Urinary bladder (tissue), 4 donors: ENCODE measurements around the gene SART3. TPM values are rescaled to one million over a fixed set of nuclear protein-coding genes. Genes with fewer than 3 reads are reported as not detected.
"Not testable (repeated sequence)": the region's sequence is repeated elsewhere in the genome, so short reads cannot be mapped to it uniquely, and the experiment has no call there.

Source experiments
- DNase-seq: peaks from one replicate; pipeline ENCODE4 v3.0.0-alpha.2; 2015; ENCODE audit errors: extremely low spot score
- H3K27ac ChIP-seq: one replicate; pipeline ENCODE4 v1.5.1; 2013; ENCODE audit warnings: low read depth, mild to moderate bottlenecking, moderate library complexity
- H3K36me3 ChIP-seq: one replicate; pipeline ENCODE4 v1.6.1; 2013; ENCODE audit warnings: mild to moderate bottlenecking, moderate library complexity; ENCODE audit not compliant: insufficient read depth
- H3K4me1 ChIP-seq: one replicate; pipeline ENCODE4 v1.6.1; 2013; ENCODE audit warnings: mild to moderate bottlenecking, moderate library complexity; ENCODE audit not compliant: insufficient read depth
- H3K4me3 ChIP-seq: one replicate; pipeline ENCODE4 v1.5.1; 2013; ENCODE audit warnings: low read depth, low read length
- WGBS: extraction: QIAGEN DNeasy Blood & Tissue Kit; methylation state at CpG from one replicate; pipeline ENCODE4 v1.1.7; 2013; 5-methylcytosine and 5-hydroxymethylcytosine counted together
- polyA plus RNA-seq: library from polyadenylated mRNA; stranded (reverse); fragments of 200-250 nt; gene quantifications from one replicate; pipeline ENCODE4 v1.2.3, GENCODE V29; 2013
- total RNA-seq: library from RNA; depleted of rRNA; stranded (reverse); fragments of >200 nt; gene quantifications from one replicate; pipeline ENCODE4 v1.2.3, GENCODE V29; 2014
- donor health status: healthy with polysubstance abuse.
- donor health status: healthy.

SART3 gene
- total and polyA plus RNA-seq, 2 donors = 29.3 to 60.9 TPM

GRCh38 chr12:108509806-108510205, 51.2 kb downstream of the SART3 start:
- H3K27ac ChIP-seq = no peak overlapping the region
- 85% methylated on average over 1 of the region's 1 CpG for WGBS
- H3K36me3 ChIP-seq = no peaks in the 10 kb centered on the region
- no peaks in the 10 kb centered on the region for H3K4me1 ChIP-seq
- H3K4me3 ChIP-seq = no peak overlapping the region
- DNase-seq = no peak

- Histone ChIP-seq H3K36me3 (no peaks in the 10 kb centered on the region), H3K4me1 (no peaks in the 10 kb centered on the region), H3K27ac (no peak overlapping the region), H3K4me3 (no peak overlapping the region)
- DNase-seq = no peak
- 59% methylated on average over 3 of the region's 3 CpGs for WGBS
These were observed 52.9 kb downstream of the SART3 start for GRCh38 chr12:108507971-108508642.

GRCh38 chr12:108505129-108505528, 55.8 kb downstream of the SART3 start:
- Histone ChIP-seq H3K4me1 (no peaks in the 10 kb centered on the region), H3K27ac (no peak overlapping the region), H3K36me3 (no peaks in the 10 kb centered on the region), H3K4me3 (no peak overlapping the region)
- WGBS = 61% methylated on average over 7 of the region's 7 CpGs
- DNase-seq = no peak

- WGBS = 75% methylated on average over 2 of the region's 2 CpGs
- DNase-seq = no peak
- Histone ChIP-seq H3K4me1 (no peaks in the 10 kb centered on the region), H3K36me3 (no peaks in the 10 kb centered on the region), H3K27ac (no peak overlapping the region), H3K4me3 (no peak overlapping the region)
These were observed 58.1 kb downstream of the SART3 start for GRCh38 chr12:108502922-108503321.

DNA sequence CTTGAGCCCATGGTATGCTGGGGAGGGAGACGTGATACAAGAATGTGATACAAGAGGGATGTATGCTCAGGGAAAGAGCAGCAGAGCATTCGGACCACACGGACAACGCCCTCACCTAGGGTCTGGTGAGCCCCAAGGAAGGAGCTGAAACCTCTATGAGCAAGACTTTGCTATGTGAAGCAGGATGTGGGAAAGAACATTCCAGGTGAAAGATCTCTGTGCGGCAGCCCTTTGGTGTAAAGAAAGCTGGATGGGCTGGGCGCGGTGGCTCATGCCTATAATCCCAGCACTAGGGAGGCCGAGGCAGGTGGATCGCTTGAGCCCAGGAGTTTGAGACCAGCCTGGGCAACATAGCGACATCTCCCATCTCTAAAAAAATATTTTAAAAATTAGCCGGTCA, 62.8 kb downstream of the SART3 start:
- Histone ChIP-seq H3K4me3 (no peak overlapping the region), H3K27ac (no peak overlapping the region), H3K36me3 (no peaks in the 10 kb centered on the region), H3K4me1 (no peaks in the 10 kb centered on the region)
- WGBS = 80% methylated on average over 11 of the region's 11 CpGs
- DNase-seq = no peak

GRCh38 chr12:108495823-108496579, 65.0 kb downstream of the SART3 start:
- Histone ChIP-seq H3K27ac (no peak overlapping the region), H3K4me3 (no peak overlapping the region), H3K4me1 (no peaks in the 10 kb centered on the region), H3K36me3 (no peaks in the 10 kb centered on the region)
- no peak for DNase-seq
- WGBS = 40% methylated on average over 11 of the region's 11 CpGs

DNA sequence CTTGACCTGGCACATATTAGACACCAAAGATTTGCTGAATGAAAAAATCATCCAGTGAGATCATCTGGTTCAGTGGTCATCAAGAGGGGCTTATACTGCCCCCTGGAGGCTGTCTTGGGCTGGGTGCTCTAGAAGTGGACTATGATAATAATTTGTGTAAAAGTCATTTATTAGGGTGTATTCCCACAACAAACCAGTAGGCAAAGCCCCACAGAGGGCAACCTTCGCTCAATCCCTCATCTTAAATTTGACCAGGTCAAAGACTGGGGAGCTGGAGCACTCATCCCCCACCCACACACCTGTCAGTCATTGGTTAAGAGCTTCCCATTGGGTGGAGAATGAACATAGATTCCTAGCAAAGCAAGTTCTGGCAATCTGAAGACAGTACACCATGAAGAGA, 65.9 kb downstream of the SART3 start:
- H3K36me3 ChIP-seq = no peaks in the 10 kb centered on the region
- H3K4me1 ChIP-seq = no peaks in the 10 kb centered on the region
- no peak overlapping the region for H3K4me3 ChIP-seq
- WGBS = 49% methylated on average over 1 of the region's 1 CpG
- no peak for DNase-seq
- H3K27ac ChIP-seq = no peak overlapping the region

GRCh38 chr12:108491256-108491655, 69.7 kb downstream of the SART3 start:
- WGBS = 64% methylated on average over 2 of the region's 2 CpGs
- Histone ChIP-seq H3K4me1 (no peaks in the 10 kb centered on the region), H3K36me3 (no peaks in the 10 kb centered on the region), H3K4me3 (no peak overlapping the region), H3K27ac (no peak overlapping the region)
- no peak for DNase-seq

GRCh38 chr12:108487029-108487428, 73.9 kb downstream of the SART3 start:
- H3K4me1 ChIP-seq, H3K4me3 ChIP-seq, DNase-seq, H3K27ac ChIP-seq, H3K36me3 ChIP-seq: not testable (repeated sequence)
- 95% methylated on average over 4 of the region's 4 CpGs for WGBS

- not testable (repeated sequence) for H3K36me3 ChIP-seq, DNase-seq, H3K4me1 ChIP-seq, H3K4me3 ChIP-seq, H3K27ac ChIP-seq
- WGBS = 42% methylated on average over 7 of the region's 7 CpGs
These were observed 75.6 kb downstream of the SART3 start for GRCh38 chr12:108485371-108485770.

- Histone ChIP-seq H3K4me1 (no peaks in the 10 kb centered on the region), H3K4me3 (no peak overlapping the region), H3K27ac (no peak overlapping the region), H3K36me3 (no peaks in the 10 kb centered on the region)
- 67% methylated on average over 2 of the region's 2 CpGs for WGBS
- DNase-seq = no peak
These were observed 76.1 kb downstream of the SART3 start for GRCh38 chr12:108484845-108485244.

- WGBS = 84% methylated on average over 2 of the region's 2 CpGs
- H3K4me1 ChIP-seq = no peaks in the 10 kb centered on the region
- DNase-seq = no peak
- no peaks in the 10 kb centered on the region for H3K36me3 ChIP-seq
- H3K4me3 ChIP-seq = no peak overlapping the region
- H3K27ac ChIP-seq = no peak overlapping the region
These were observed 76.5 kb downstream of the SART3 start for GRCh38 chr12:108484431-108484830.

DNA sequence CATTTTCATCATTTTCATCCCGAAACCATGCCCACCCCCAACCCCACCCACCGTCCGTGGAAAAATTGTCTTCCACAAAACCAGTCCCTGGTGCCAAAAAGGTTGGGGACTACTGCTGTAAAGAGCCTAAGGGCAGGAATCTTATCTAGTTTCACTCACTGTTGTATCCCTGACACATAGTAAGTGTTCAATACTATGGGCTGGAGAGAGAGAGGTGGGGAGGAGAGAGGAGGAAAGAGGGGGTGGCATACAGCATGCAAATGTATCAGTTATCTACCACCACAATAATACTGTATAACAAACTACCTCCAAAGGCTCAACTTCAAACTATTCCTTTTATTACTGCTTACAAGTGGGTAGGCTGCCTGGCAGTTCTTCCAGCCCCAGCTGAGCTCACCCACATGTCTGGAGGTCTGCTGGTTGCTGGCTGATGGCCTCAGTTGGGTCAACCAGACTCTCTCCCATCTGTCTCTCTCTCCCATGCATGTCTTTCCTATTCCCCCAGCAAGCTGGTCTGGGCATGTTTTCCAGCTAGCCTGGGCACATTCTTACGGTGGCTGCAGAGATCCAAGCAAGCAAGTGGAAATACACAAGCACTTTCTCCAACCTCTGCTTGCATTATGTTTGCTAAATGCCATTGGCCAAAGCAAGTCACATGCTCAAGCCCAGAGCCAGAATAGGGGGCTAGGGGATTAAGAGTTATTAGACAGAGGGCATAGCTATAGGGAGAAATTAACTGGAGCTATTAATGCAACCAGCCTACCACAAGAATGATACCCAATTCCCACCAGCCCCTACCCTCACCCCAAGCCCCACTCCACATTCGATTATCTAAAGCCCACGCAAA, 77.5 kb downstream of the SART3 start:
- no peak for DNase-seq
- Histone ChIP-seq H3K4me1 (no peaks in the 10 kb centered on the region), H3K4me3 (no peak overlapping the region), H3K27ac (no peak overlapping the region), H3K36me3 (no peaks in the 10 kb centered on the region)
- WGBS = 56% methylated on average over 6 of the region's 6 CpGs
